Ovary (tissue), 1 donor: ENCODE data around the gene GPX3.

Experiments
- EP300 ChIP-seq: sonication (generic); formaldehyde crosslinking; IDR thresholded peaks from one replicate; pipeline ENCODE4 v1.6.1; 2017; ENCODE audit warnings: antibody characterized with exemption
- POLR2A ChIP-seq: fragments of 450-650 bp; IDR thresholded peaks from one replicate; pipeline ENCODE4 v1.6.1; 2017; ENCODE audit warnings: antibody characterized with exemption, mild to moderate bottlenecking, moderate library complexity

- TF ChIP-seq POLR2A, result no peak
- no peak for TF ChIP-seq EP300
Observed at GRCh38 chr5:151002681-151003502, 17.5 kb upstream of the GPX3 start.
